ENCODE results near the gene TP53TG3. TPM values are rescaled to one million over a fixed set of nuclear protein-coding genes. Genes with fewer than 3 reads are reported as not detected.
"Not testable (repeated sequence)": the region's sequence is repeated elsewhere in the genome, so short reads cannot be mapped to it uniquely, and the experiment has no call there.

TP53TG3 gene
- total RNA-seq (not detected), polyA plus RNA-seq (not detected)

- H3K9me3 ChIP-seq; H3K27me3 ChIP-seq; DNase-seq; FAIRE-seq; H3K27ac ChIP-seq; H3K4me1 ChIP-seq; intact Hi-C loops (cut with DNase I); ATAC-seq; H3K4me3 ChIP-seq; H3K36me3 ChIP-seq: not testable (repeated sequence)
- no CpG with 5 or more reads among the region's 25 CpGs for WGBS, 2 donors
These were observed at the start of gene TP53TG3 for GRCh38 chr16:32676065-32676464. TSS of gene TP53TG3 (minus strand) at chr16:32676165. CDS start at chr16:32676097, 68 bp downstream.

- H3K27ac ChIP-seq; H3K9me3 ChIP-seq; H3K27me3 ChIP-seq; H3K4me1 ChIP-seq; H3K36me3 ChIP-seq; ATAC-seq; intact Hi-C loops (cut with DNase I); FAIRE-seq; H3K4me3 ChIP-seq: not testable (repeated sequence)
- WGBS, 2 donors: 27 to 37% methylated on average over 20 to 49 of the region's 49 CpGs
- peak in 1 of 6 donors; percentile 22 for DNase-seq
These were observed 25.1 kb downstream of the TP53TG3 start for GRCh38 chr16:32650876-32651275.

GRCh38 chr16:32647562-32647961 is 28.4 kb downstream of the TP53TG3 start:
- DNase-seq; H3K9me3 ChIP-seq; ATAC-seq; H3K36me3 ChIP-seq; H3K27ac ChIP-seq; H3K4me1 ChIP-seq; FAIRE-seq; H3K4me3 ChIP-seq; H3K27me3 ChIP-seq; intact Hi-C loops (cut with DNase I): not testable (repeated sequence)
- WGBS, 2 donors: no CpG with 5 or more reads among the region's 1 CpG

GRCh38 chr16:32646780-32647179 is 29.2 kb downstream of the TP53TG3 start:
- WGBS, 2 donors: 39 to 43% methylated on average over 1 of the region's 2 CpGs
- FAIRE-seq: peak; percentile 97
- not testable (repeated sequence) for H3K27ac ChIP-seq

GRCh38 chr16:32646177-32646576 is 29.8 kb downstream of the TP53TG3 start:
- intact Hi-C loops (cut with DNase I); DNase-seq; H3K27me3 ChIP-seq; ATAC-seq; H3K36me3 ChIP-seq; H3K4me1 ChIP-seq; H3K4me3 ChIP-seq; H3K27ac ChIP-seq; H3K9me3 ChIP-seq: not testable (repeated sequence)
- peak; percentile 29 for FAIRE-seq
- WGBS, 2 donors: 3 to 17% methylated on average over 1 of the region's 2 CpGs

More at GRCh38 chr16:32646780-32647179, 29.2 kb downstream of the TP53TG3 start:
- H3K36me3 ChIP-seq; ATAC-seq; H3K27me3 ChIP-seq; H3K9me3 ChIP-seq; H3K4me3 ChIP-seq; intact Hi-C loops (cut with DNase I); DNase-seq; H3K4me1 ChIP-seq: not testable (repeated sequence)

GRCh38 chr16:32645278-32645908 is 30.6 kb downstream of the TP53TG3 start:
- H3K27me3 ChIP-seq; intact Hi-C loops (cut with DNase I); DNase-seq; FAIRE-seq; H3K36me3 ChIP-seq; H3K27ac ChIP-seq; ATAC-seq; H3K4me3 ChIP-seq; H3K4me1 ChIP-seq; H3K9me3 ChIP-seq: not testable (repeated sequence)
- 44 to 47% methylated on average over 6 of the region's 6 CpGs for WGBS, 2 donors

- H3K4me3 ChIP-seq; H3K4me1 ChIP-seq; H3K36me3 ChIP-seq; intact Hi-C loops (cut with DNase I); FAIRE-seq; H3K27me3 ChIP-seq; DNase-seq; H3K9me3 ChIP-seq; H3K27ac ChIP-seq; ATAC-seq: not testable (repeated sequence)
- WGBS, 2 donors: 13 to 18% methylated on average over 1 of the region's 1 CpG
These were observed 31.2 kb downstream of the TP53TG3 start for GRCh38 chr16:32644715-32645114.

GRCh38 chr16:32637614-32638013 is 38.4 kb downstream of the TP53TG3 start:
- no CpG with 5 or more reads among the region's 20 CpGs for WGBS, 2 donors
- H3K36me3 ChIP-seq; H3K27ac ChIP-seq; DNase-seq; FAIRE-seq; ATAC-seq; intact Hi-C loops (cut with DNase I); H3K4me1 ChIP-seq; H3K9me3 ChIP-seq; H3K4me3 ChIP-seq; H3K27me3 ChIP-seq: not testable (repeated sequence)

GRCh38 chr16:32632096-32632495 is 43.9 kb downstream of the TP53TG3 start:
- H3K27ac ChIP-seq; H3K27me3 ChIP-seq; H3K9me3 ChIP-seq; DNase-seq; H3K36me3 ChIP-seq; FAIRE-seq; intact Hi-C loops (cut with DNase I); ATAC-seq; H3K4me3 ChIP-seq; H3K4me1 ChIP-seq: not testable (repeated sequence)
- 57 to 79% methylated on average over 6 of the region's 8 CpGs for WGBS, 2 donors
